Activated effector memory CD4-positive, alpha-beta T cell treated with Interleukin-2 at 50 U/mL for 16 hours (primary cell): ENCODE results near the gene CFAP46.

Experiments used
- DNase-seq: peaks from one replicate; pipeline ENCODE4 v3.0.0-alpha.2; 2020

CFAP46 gene

GRCh38 chr10:132942101-132943057 lies at the start of gene CFAP46:
CFAP46 (minus strand) TSS chr10:132942570; CDS start chr10:132942484, 86 bp downstream.
- no peak for DNase-seq

DNA sequence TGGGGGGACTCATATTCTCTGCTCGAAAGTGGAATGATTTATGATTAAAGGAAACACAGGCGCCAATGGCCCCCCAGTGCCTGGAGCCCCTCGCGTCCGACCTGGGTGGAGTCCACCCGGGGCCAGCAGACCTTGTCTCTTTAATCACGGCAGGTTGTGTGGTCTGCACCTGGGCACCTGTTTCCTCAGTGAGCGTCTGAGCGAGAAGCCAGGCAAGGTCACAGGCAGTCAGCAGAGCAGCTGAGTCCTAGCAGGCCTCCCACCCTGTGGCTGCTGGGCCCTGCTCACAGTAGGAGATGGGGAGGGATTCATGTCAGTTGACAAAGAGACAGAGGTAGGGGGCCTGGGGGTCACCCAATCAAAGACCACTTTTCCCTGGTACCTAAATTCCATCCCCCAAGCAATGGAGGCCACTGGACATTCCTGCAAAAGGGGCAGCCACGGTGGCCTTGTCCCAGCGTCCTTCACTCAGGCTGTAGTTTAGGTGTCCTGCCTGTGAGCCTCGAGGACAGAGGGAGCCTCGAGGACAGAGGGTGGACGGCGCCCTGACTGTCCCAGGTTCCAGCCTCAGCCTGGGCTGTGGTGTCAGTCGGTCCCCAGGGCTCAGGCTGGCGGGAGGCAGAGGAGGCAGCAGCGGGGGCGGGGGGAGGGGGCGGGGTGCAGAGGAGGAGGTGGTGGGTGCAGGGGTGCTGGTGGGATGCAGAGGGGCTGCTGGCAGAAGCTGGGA lies 49.5 kb upstream of the CFAP46 start:
- no peak for DNase-seq

- no peak for DNase-seq
These were observed 48.5 kb upstream of the CFAP46 start for GRCh38 chr10:132990684-132991545.

DNA sequence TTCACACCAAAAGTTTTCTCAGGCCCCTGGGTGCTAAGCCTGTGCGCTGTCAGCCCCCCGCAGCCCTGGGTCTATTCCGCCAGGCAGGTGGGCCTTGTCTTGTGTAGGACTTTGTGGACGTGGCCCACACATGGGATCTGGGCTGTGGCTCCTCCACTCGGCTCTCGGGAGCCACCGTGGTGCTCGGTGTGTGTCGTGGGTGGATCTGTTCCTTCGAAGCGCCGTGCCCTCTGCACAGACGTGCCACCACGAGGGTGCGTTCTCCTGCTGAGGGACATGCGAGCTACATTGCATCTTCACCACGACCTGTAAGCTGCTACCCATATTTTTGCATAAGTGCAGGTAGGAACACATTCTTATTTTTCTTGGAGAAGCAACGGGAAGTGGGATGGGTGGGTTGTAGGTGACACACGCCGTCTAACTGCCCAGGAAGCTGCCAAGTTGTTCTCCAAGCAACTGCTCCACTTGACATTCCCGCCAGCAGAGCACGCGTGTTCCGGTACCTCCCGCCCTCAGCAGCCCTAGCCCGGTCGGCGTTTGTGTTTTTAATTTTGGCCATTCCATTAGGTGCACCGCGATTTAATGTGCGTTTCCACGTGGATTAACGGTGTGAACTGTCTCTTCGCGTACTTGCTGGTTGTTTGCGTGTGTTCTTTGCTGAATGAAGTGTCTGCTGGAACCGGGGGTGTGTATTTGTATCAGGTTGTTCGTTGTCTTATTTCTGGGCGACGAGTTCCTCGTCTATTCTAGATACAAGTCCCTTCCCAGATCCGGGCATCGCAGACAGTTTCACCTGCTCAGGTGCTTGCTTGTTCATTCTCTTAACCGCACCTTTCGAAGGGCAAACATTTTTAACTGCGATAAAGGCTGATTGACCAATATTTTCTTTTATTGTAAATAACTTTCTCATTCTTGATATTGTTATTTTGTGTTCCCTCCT lies 47.4 kb upstream of the CFAP46 start:
- no peak for DNase-seq

DNA sequence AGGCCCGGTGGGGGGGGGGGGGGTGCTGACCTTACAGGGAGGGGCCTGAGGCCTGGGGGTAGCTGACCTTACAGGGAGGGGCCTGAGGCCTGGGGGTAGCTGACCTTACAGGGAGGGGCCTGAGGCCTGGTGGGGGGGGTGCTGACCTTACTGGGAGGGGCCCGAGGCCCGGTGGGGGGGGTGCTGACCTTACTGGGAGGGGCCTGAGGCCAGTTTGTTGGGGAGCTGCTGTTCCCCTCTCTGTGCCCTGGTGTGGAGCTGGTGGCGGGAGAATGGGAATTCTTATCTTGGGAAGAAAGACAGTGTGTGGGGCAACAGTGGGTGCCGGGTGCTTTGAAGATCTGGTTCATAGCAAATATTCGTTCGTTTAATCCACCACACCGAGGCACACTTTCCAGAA lies 46.6 kb upstream of the CFAP46 start:
- DNase-seq, result no peak

GRCh38 chr10:132987671-132988571 lies 45.6 kb upstream of the CFAP46 start:
- no peak for DNase-seq

GRCh38 chr10:132986978-132987377 lies 44.6 kb upstream of the CFAP46 start:
- DNase-seq, result no peak

- no peak for DNase-seq
These were observed 44.2 kb upstream of the CFAP46 start for GRCh38 chr10:132986576-132986975.

DNA sequence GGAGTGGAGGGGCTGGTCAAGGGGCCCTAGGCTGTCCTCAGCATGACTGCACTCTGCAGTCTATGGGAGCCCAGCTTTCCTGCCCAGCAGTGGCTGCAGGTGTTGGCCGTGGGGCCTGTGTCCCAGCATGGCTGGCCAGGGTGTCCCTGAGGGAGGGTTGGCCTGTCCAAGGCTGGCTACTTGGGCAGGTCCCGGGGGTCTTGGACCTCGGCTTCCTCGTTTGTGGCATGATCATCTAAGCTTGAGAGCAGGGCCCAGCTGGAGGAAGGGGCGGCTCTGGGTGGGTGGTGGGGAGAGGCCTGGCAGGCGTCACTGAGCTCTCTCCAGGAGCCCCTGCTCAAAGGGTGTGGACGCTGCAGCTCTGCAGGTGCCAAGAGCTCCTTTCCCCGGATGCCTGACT lies 43.7 kb upstream of the CFAP46 start:
- DNase-seq, result no peak

DNA sequence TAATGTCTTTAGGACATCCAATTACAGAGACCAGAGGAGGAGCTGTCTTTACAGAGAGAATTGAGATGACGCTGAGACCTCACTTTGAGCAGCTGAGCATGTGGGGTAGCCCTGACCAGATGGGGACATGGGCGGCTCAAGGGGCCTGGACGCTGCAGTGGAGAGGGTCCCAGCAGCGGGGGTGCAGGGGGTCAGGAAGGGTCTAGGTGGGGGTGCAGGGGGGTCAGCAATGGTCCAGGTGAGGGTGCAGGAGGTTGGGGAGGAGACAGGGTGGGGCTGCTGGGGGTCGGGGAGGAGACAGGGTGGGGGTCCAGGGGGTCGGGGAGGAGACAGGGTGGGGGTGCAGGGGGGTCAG lies 43.2 kb upstream of the CFAP46 start:
- DNase-seq, result no peak

- DNase-seq, result no peak
These were observed 42.6 kb upstream of the CFAP46 start for GRCh38 chr10:132984801-132985545.

DNA sequence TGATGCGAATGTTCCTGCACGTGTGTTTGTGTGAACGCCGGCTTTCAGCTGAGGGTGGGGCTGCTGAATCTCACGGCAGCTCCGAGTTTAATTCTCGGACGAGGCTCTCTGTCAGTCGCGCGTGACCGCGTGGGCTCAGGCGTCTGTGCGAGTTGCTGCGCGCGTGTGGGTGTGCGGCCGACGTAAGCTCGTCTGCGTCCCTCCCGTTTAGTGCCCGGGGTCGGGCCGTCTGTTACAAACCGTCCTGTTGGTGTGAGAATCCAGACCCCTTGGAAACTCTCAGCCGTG lies 41.6 kb upstream of the CFAP46 start:
- DNase-seq, result no peak

GRCh38 chr10:132983252-132984007 lies 41.1 kb upstream of the CFAP46 start:
- DNase-seq, result no peak

DNA sequence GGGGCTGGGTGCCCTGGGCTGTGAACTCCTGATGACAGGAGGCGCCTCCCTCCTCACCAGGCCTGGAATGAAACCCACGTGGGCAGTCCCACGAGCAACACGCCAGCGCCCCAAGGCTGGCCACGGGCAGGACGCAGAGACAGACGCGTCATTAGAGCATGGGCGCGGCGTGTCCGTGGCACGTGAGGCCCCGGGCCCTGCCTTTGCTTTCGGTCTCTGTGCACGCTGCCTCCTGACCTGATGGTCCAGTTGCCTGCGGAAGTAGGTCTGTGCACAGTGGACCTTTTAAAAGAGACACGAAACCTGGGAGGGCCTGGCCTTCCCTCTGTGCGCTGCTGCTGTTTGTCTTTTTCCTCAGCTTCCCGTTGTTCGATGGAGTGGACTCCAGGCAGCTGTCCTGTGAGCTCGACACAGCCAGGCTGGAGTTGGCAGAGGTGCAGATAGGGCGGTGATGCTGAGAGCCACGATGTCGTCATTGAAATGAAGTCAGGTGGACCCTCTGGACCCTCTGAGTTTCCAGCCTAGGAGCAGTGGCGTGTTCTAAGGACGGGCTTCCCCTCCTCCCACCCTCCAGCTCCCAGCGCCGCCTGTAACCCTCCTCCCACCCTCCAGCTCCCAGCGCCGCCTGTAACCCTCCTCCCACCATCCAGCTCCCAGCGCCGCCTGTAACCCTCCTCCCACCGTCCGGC lies 40.1 kb upstream of the CFAP46 start:
- no peak for DNase-seq

DNA sequence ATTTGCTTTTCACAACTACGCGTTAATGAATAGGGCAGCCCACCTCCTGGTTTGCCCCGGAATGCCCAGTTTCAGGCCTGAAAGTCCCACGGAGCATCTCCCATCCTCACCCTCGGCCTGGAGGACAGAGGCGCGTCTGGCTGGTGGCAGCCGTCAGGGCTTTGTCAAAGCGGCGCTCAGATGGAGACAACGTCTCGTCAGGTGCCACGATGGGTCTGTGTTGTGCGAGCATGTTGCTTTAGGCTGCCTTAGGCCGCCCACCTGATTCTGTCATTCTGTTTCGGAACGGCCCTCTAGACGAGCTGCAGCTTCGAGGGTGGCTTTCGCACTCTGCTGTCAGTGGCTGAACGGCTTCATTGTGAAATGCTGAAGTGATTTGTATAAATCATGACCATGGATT lies 39.4 kb upstream of the CFAP46 start:
- no peak for DNase-seq

DNA sequence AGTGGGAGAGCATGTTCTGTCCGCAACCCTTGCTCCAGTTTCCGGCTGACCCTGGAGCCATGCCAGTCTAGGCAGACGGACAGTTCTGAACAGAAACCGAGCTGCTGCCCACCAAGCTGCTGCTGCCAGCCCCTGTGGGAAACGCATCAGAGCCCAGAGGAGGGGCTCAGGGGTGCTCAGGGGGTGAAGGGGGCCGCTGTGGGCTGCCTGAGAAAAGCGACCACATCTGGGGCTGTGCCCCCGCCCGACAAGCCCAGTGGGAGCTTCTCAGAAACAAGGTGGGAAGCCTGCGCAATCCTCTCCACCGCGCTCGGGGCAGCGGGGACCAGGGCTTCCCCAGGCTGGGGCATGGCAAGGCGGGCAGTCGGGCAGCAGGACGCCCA lies 38.8 kb upstream of the CFAP46 start:
- DNase-seq, result no peak

GRCh38 chr10:132980426-132981172 lies 38.2 kb upstream of the CFAP46 start:
- no peak for DNase-seq
